Endodermal cell (in vitro differentiated cells): ENCODE measurements around the gene SLFN11. TPM values are rescaled to one million over a fixed set of nuclear protein-coding genes. Genes with fewer than 3 reads are reported as not detected.
A peak's percentile ranks its signal among the peaks of the same experiment; 100 is the strongest.
"Not testable (repeated sequence)": the region's sequence is repeated elsewhere in the genome, so short reads cannot be mapped to it uniquely, and the experiment has no call there.

ENCODE experiments used
- DNase-seq: peaks from one replicate; pipeline ENCODE4 v3.0.0-alpha.2; 2017
- H3K27ac ChIP-seq: 2 replicates; pipeline ENCODE4 v1.5.1; 2013; ENCODE audit warnings: mild to moderate bottlenecking, low read depth, low read length, moderate library complexity
- H3K27me3 ChIP-seq: 2 replicates; pipeline ENCODE4 v1.6.1; 2013; ENCODE audit warnings: mild to moderate bottlenecking, low read length, moderate library complexity; ENCODE audit not compliant: insufficient read depth, control insufficient read depth, poor library complexity, severe bottlenecking
- H3K36me3 ChIP-seq: 2 replicates; pipeline ENCODE4 v1.7.0; 2013; ENCODE audit warnings: mild to moderate bottlenecking, low read length, moderate library complexity; ENCODE audit not compliant: control insufficient read depth, insufficient read depth
- H3K4me1 ChIP-seq: one replicate; pipeline ENCODE4 v1.7.0; 2013; ENCODE audit warnings: low read length; ENCODE audit not compliant: control insufficient read depth, insufficient read depth
- H3K4me3 ChIP-seq: 2 replicates; pipeline ENCODE4 v1.5.1; 2013; ENCODE audit warnings: mild to moderate bottlenecking, low read length, moderate library complexity
- H3K9ac ChIP-seq: 2 replicates; pipeline ENCODE4 v1.6.1; 2013; ENCODE audit warnings: mild to moderate bottlenecking, low read length, moderate library complexity; ENCODE audit not compliant: poor library complexity, severe bottlenecking; ENCODE audit errors: extremely low read depth
- H3K9me3 ChIP-seq: 2 replicates; pipeline ENCODE4 v1.6.1; 2013; ENCODE audit warnings: mild to moderate bottlenecking, low read length, moderate library complexity; ENCODE audit not compliant: control insufficient read depth
- H3K27ac Mint-ChIP-seq: 2 replicates; pipeline ENCODE4 v1.8.0; 2020; ENCODE audit warnings: mixed read lengths
- H3K27me3 Mint-ChIP-seq: 2 replicates; pipeline ENCODE4 v1.8.0; 2021; ENCODE audit warnings: mild to moderate bottlenecking, mixed read lengths; ENCODE audit not compliant: insufficient read depth
- H3K36me3 Mint-ChIP-seq: 2 replicates; pipeline ENCODE4 v1.8.0; 2020; ENCODE audit warnings: low read depth, mixed read lengths
- H3K4me1 Mint-ChIP-seq: 2 replicates; pipeline ENCODE4 v1.8.0; 2020; ENCODE audit warnings: mixed read lengths
- H3K4me3 Mint-ChIP-seq: 2 replicates; pipeline ENCODE4 v1.8.0; 2020; ENCODE audit warnings: mild to moderate bottlenecking, moderate library complexity, mixed read lengths
- H3K9me3 Mint-ChIP-seq: 2 replicates; pipeline ENCODE4 v1.8.0; 2020; ENCODE audit warnings: mild to moderate bottlenecking, mixed read lengths
- CTCF ChIP-seq: fragments of 200-600 bp; sonication (generic); conservative IDR thresholded peaks from 2 replicates; pipeline ENCODE4 v1.5.0; 2021; ENCODE audit warnings: antibody characterized with exemption, mild to moderate bottlenecking
- WGBS, 2 experiments: methylation state at CpG; one replicate each; pipeline versions ENCODE4 v1.1.5 to v1.1.7; 2013; ENCODE audit warnings: missing lambda C conversion rate in 2 of 2, mixed read lengths in 1 of 2; ENCODE audit not compliant: insufficient coverage in 1 of 2, insufficient read length in 1 of 2; 5-methylcytosine and 5-hydroxymethylcytosine counted together
- long read RNA-seq, 4 experiments: library from polyadenylated mRNA in 2 of 4; library from RNA in 1 of 4; library from capped mRNA in 1 of 4; stranded (forward) in 3 of 4; unstranded in 1 of 4; transcript quantifications; one replicate each; pipeline ENCODE4 v2.0.0, GENCODE V29; 2020 to 2021; ENCODE audit warnings: inconsistent platforms in 1 of 4
- polyA plus RNA-seq, 2 experiments: library from polyadenylated mRNA; stranded (reverse); fragments of 50-300 nt; gene quantifications; one replicate each; pipeline ENCODE4 v1.2.3, GENCODE V29; 2013
- total RNA-seq, 2 donors: library from RNA; stranded (reverse); fragmentation: NEBNext Ultra II Directional in 1 of 2; extraction: Animal tissue kit (Norgen Biotek cat#: 25700) in 1 of 2; gene quantifications; 2 replicates in 1 of 2; 3 replicates in 1 of 2; pipeline ENCODE4 v1.2.1, GENCODE V29; 2021

SLFN11 gene, protein sequence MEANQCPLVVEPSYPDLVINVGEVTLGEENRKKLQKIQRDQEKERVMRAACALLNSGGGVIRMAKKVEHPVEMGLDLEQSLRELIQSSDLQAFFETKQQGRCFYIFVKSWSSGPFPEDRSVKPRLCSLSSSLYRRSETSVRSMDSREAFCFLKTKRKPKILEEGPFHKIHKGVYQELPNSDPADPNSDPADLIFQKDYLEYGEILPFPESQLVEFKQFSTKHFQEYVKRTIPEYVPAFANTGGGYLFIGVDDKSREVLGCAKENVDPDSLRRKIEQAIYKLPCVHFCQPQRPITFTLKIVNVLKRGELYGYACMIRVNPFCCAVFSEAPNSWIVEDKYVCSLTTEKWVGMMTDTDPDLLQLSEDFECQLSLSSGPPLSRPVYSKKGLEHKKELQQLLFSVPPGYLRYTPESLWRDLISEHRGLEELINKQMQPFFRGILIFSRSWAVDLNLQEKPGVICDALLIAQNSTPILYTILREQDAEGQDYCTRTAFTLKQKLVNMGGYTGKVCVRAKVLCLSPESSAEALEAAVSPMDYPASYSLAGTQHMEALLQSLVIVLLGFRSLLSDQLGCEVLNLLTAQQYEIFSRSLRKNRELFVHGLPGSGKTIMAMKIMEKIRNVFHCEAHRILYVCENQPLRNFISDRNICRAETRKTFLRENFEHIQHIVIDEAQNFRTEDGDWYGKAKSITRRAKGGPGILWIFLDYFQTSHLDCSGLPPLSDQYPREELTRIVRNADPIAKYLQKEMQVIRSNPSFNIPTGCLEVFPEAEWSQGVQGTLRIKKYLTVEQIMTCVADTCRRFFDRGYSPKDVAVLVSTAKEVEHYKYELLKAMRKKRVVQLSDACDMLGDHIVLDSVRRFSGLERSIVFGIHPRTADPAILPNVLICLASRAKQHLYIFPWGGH
- total RNA-seq: under 1 TPM; 0.31 to 0.71 TPM
- 4.5 TPM for polyA plus RNA-seq (2013, experiment 1 of 2)
- 4.8 TPM for polyA plus RNA-seq (2013, experiment 2 of 2)
- long read RNA-seq, experiment 1: 0 reads
- long read RNA-seq, experiment 2: 0 reads
- long read RNA-seq, experiment 3: 0 reads
- long read RNA-seq, experiment 4: 0 reads

DNA sequence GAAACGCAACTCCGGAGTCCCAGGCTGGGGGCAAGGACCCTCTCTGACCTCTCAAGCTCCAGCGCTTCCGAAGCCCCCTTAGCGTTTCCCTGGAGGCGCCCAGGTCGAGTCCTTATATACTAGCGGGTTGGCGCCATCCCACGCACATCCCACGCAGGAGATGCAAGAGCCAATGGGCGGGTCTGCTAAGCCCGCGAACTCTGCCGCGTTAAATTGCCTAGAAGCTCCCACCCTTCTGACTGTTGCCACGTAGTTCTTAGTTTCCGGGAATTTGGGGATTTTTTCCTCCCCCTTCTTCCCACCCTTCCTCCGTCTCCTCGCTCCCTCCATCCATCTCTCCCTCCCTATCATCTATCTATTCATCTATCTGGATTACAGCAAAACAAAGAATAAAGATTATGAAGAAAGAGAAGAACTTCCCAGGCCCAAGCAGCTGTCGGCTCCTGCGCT, at the start of gene SLFN11:
Gene SLFN11, minus strand, starts transcription at position 88 of the 450 bp plus-strand sequence. CDS start 9,814 bp downstream, outside the sequence.
- peak; percentile 71 for DNase-seq
- Mint-ChIP-seq H3K9me3 (peaks cover 7% of the 10 kb centered on the region), H3K4me1 (peaks cover 10% of the 10 kb centered on the region), H3K27me3 (peaks cover 82% of the 10 kb centered on the region), H3K27ac (no peak within 1 kb of the TSS), H3K4me3 (peak within 1 kb of the TSS; percentile 64), H3K36me3 (no peaks in the 10 kb centered on the region)
- H3K4me1 ChIP-seq: peaks cover 5% of the 10 kb centered on the region
- TF ChIP-seq CTCF: no peak
- no peak within 1 kb of the TSS for H3K27ac ChIP-seq
- H3K9me3 ChIP-seq: no peaks in the 10 kb centered on the region
- H3K9ac ChIP-seq: no peak within 1 kb of the TSS
- peak within 1 kb of the TSS; percentile 77 for H3K4me3 ChIP-seq
- H3K27me3 ChIP-seq: peaks cover 91% of the 10 kb centered on the region
- H3K36me3 ChIP-seq: no peaks in the 10 kb centered on the region
- WGBS, 2 experiments: 0 to 2% methylated on average over 6 to 22 of the region's 22 CpGs

DNA sequence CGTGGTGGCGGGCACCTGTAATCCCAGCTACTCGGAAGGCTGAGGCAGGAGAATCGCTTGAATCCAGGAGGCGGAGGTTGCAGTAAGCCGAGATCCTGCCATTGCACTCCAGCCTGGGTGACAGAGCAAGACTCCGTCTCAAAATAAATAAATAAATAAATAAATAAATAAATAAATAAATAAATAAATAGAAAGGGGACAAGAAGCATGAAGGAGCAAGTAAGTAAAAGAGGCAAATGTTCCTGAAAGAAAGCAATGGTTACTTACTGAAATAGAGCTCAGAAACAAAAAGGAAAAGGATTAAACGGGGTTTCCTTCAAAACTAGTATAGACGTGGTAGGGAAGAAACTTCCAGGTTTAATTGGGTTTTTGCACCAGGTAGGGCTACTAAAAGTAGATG, 47.6 kb upstream of the SLFN11 start:
- not testable (repeated sequence) for H3K27ac Mint-ChIP-seq, H3K36me3 Mint-ChIP-seq, H3K4me3 Mint-ChIP-seq, H3K4me1 Mint-ChIP-seq, H3K9me3 Mint-ChIP-seq, H3K27me3 ChIP-seq, H3K4me3 ChIP-seq, H3K4me1 ChIP-seq, H3K27ac ChIP-seq, H3K9me3 ChIP-seq, H3K9ac ChIP-seq, DNase-seq, H3K36me3 ChIP-seq, H3K27me3 Mint-ChIP-seq
- WGBS, 2 experiments: 97 to 100% methylated on average over 7 to 8 of the region's 9 CpGs

DNA sequence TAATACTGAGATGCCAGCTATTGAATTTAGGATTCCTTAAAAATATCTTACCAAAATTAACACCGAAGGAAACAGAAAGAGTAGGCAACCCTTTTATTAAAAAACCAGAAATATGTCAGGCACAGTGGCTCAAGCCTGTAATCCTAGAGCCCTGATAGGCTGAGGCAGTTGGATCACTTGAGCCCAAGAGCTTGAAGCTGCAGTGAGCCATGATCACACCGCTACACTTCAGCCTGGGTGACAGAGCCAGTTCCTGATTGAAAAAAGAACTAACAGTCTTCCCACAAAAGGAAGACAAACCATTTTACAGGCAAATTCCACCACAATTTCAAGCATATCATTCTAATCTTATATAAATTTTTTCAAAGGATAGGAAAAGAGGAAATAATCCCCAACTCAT, 43.2 kb upstream of the SLFN11 start:
- Mint-ChIP-seq H3K27me3 (no peaks in the 10 kb centered on the region), H3K27ac (no peak overlapping the region), H3K4me3 (no peak overlapping the region), H3K4me1 (no peaks in the 10 kb centered on the region), H3K36me3 (peaks cover 6% of the 10 kb centered on the region), H3K9me3 (peaks cover 14% of the 10 kb centered on the region)
- no peak overlapping the region for H3K27ac ChIP-seq
- no peaks in the 10 kb centered on the region for H3K4me1 ChIP-seq
- WGBS, 2 experiments: 97 to 100% methylated on average over 1 to 2 of the region's 2 CpGs
- no peak overlapping the region for H3K4me3 ChIP-seq
- TF ChIP-seq CTCF: no peak
- H3K36me3 ChIP-seq: no peaks in the 10 kb centered on the region
- H3K27me3 ChIP-seq: no peaks in the 10 kb centered on the region
- DNase-seq: no peak
- H3K9me3 ChIP-seq: no peaks in the 10 kb centered on the region
- no peak overlapping the region for H3K9ac ChIP-seq

- not testable (repeated sequence) for H3K36me3 Mint-ChIP-seq, H3K27ac Mint-ChIP-seq, H3K36me3 ChIP-seq, H3K4me1 Mint-ChIP-seq, H3K27me3 Mint-ChIP-seq, H3K9ac ChIP-seq, H3K4me1 ChIP-seq, H3K27me3 ChIP-seq, H3K4me3 Mint-ChIP-seq, DNase-seq, H3K9me3 ChIP-seq, H3K4me3 ChIP-seq, H3K27ac ChIP-seq
- H3K9me3 Mint-ChIP-seq: peaks cover 14% of the 10 kb centered on the region
- 67 to 87% methylated on average over 2 of the region's 2 CpGs for WGBS, 2 experiments
These were observed 41.3 kb upstream of the SLFN11 start for GRCh38 chr17:35414707-35415106.
